AG09309 (cell line): Measurements from ENCODE around the gene KCTD5.
"Not testable (repeated sequence)": the region's sequence is repeated elsewhere in the genome, so short reads cannot be mapped to it uniquely, and the experiment has no call there.

Source experiments
- DNase-seq: peaks from one replicate; pipeline ENCODE4 v3.0.0-alpha.2; 2010; ENCODE audit warnings: low read depth
- H3K4me3 ChIP-seq: 2 replicates; pipeline ENCODE4 v1.5.1; 2011; ENCODE audit warnings: mild to moderate bottlenecking, low read depth, low read length, moderate library complexity; ENCODE audit not compliant: control insufficient read depth
- CTCF ChIP-seq: IDR thresholded peaks from 2 replicates; pipeline ENCODE4 v1.5.1; 2011; ENCODE audit warnings: mild to moderate bottlenecking, low read depth, low read length, inconsistent platforms; ENCODE audit not compliant: insufficient read depth, control insufficient read depth; ENCODE audit errors: missing control alignments

Gene KCTD5

GRCh38 chr16:2682209-2683021 lies at the start of gene KCTD5:
Gene KCTD5 (plus strand): TSS chr16:2682523. CDS start chr16:2682549, 26 bp downstream.
- peak within 1 kb of the TSS; percentile 62 for H3K4me3 ChIP-seq
- DNase-seq: peak; percentile 75
- TF ChIP-seq CTCF: no peak

GRCh38 chr16:2639071-2639721 lies 43.1 kb upstream of the KCTD5 start:
- DNase-seq, H3K4me3 ChIP-seq: not testable (repeated sequence)

GRCh38 chr16:2639722-2640072 lies 42.6 kb upstream of the KCTD5 start:
- DNase-seq, H3K4me3 ChIP-seq: not testable (repeated sequence)

GRCh38 chr16:2642561-2642960 lies 39.8 kb upstream of the KCTD5 start:
- not testable (repeated sequence) for H3K4me3 ChIP-seq, DNase-seq

GRCh38 chr16:2644754-2645453 lies 37.4 kb upstream of the KCTD5 start:
- not testable (repeated sequence) for DNase-seq, H3K4me3 ChIP-seq

- not testable (repeated sequence) for H3K4me3 ChIP-seq, DNase-seq
Measured at GRCh38 chr16:2651268-2651871, 31.0 kb upstream of the KCTD5 start.

GRCh38 chr16:2653915-2654314 lies 28.4 kb upstream of the KCTD5 start:
- DNase-seq, H3K4me3 ChIP-seq: not testable (repeated sequence)

- H3K4me3 ChIP-seq, DNase-seq: not testable (repeated sequence)
Measured at GRCh38 chr16:2654949-2655348, 27.4 kb upstream of the KCTD5 start.

GRCh38 chr16:2656985-2657384 lies 25.3 kb upstream of the KCTD5 start:
- H3K4me3 ChIP-seq: no peak overlapping the region
- no peak for TF ChIP-seq CTCF
- no peak for DNase-seq

GRCh38 chr16:2657803-2658202 lies 24.5 kb upstream of the KCTD5 start:
- not testable (repeated sequence) for DNase-seq, H3K4me3 ChIP-seq

GRCh38 chr16:2659560-2659959 lies 22.8 kb upstream of the KCTD5 start:
- not testable (repeated sequence) for H3K4me3 ChIP-seq, DNase-seq

GRCh38 chr16:2660014-2660662 lies 22.2 kb upstream of the KCTD5 start:
- DNase-seq, H3K4me3 ChIP-seq: not testable (repeated sequence)
